Iris pigment epithelial cell (primary cell): Measurements from ENCODE around the gene SLC16A12.
A peak's percentile ranks its signal among the peaks of the same experiment; 100 is the strongest.
"Not testable (repeated sequence)": the region's sequence is repeated elsewhere in the genome, so short reads cannot be mapped to it uniquely, and the experiment has no call there.

Experiments used
- DNase-seq: peaks from one replicate; pipeline ENCODE4 v3.0.0-alpha.2; 2011; ENCODE audit warnings: low read depth

Gene SLC16A12

DNA sequence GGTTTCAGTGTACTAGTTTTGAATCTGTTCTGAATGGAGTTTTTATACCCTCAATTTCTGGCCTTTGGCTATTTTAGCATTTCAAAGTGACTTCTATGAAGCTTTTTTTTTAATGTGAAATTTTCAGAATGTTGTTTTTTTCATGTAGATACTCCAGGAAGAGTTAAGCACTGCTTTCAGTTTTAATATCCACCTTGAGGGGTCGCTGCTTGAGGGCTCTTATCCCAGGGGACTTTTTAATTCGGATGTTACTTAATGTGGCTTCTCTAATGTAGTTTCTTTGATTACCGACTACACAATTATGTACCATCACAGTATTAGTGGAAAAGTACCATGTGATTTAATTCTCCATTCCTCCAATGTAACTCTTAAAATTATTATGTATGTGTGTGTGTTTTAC is 115.8 kb downstream of the SLC16A12 start:
- DNase-seq, result peak; percentile 47

DNA sequence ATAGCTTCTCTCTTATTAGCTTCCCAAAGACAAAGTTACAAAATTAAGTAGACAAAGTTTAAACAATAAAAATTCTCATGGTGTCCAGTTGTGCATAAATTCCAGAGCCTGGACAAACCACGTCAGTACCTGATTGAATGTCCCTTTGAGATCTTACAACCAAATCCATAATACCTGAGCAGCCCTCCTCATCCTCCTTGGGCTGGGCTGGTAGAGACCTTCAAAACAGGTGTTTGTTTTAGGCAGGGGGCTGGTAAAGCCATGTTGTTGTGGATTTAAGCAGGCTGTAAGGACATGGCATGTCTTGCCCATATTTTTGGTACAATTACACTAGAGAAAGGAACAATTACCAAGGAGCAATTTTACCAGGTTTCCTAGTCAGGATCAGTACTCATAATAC is 118.9 kb downstream of the SLC16A12 start:
- no peak for DNase-seq

GRCh38 chr10:89414879-89415821 is 120.2 kb downstream of the SLC16A12 start:
- peak; percentile 36 for DNase-seq

- DNase-seq, result peak; percentile 76
Observed at GRCh38 chr10:89414146-89414878, 121.1 kb downstream of the SLC16A12 start, which contains the start of gene IFIT5. IFIT5 (plus strand) TSS chr10:89414568; CDS start chr10:89414799, 231 bp downstream.

GRCh38 chr10:89413398-89413912 is 121.9 kb downstream of the SLC16A12 start:
- no peak for DNase-seq

DNA sequence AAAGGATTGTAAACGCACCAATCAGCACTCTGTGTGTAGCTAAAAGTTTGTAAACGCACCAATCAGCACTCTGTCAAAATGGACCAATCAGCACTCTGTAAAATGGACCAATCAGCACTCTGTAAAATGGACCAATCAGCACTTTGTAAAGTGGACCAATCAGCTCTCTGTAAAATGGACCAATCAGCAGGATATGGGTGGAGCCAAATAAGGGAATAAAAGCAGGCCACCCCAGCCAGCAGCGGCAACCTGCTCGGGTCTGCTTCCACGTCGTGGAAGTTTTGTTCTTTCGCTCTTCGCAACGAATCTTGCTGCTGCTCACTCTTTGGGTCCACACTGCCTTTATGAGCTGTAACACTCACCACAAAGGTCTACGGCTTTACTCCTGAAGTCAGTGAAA is 123.1 kb downstream of the SLC16A12 start:
- not testable (repeated sequence) for DNase-seq

DNA sequence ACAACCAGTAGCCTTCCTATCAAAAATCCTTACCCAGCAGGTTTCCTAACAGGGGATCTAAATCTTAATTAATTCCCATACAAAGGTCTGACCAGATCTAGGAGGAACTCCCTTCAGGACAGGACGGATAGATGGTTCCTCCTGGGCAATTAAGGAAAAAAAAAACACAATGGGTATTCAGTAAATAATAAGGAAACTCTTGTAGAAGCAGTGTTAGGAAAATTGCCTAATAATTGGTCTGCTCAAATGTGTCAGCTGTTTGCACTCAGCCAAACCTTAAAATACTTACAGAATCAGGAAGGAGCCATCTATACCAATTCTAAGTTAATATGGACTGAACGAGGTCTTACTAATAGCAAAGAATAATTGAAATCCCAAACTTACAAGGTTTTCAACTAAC is 124.3 kb downstream of the SLC16A12 start:
- DNase-seq, result not testable (repeated sequence)

DNA sequence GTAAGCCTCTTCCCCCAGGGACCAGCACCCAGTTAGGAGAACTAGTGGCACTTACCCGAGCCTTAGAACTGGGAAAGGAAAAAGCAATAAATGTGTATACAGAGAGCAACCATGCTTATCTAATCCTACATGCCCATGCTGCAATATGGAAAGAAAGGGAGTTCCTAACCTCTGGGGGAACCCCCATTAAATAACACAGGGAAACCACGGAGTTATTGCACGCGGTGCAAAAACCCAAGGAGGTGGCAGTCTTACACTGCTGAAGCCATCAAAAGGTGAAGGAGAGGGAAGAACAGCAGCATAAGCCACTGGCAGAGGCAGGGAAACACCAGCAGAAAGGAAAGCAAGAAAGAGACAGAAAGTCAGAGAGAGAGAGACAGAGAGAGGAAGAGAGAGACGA is 124.8 kb downstream of the SLC16A12 start:
- not testable (repeated sequence) for DNase-seq

- DNase-seq, result not testable (repeated sequence)
Observed at GRCh38 chr10:89409282-89409681, 126.1 kb downstream of the SLC16A12 start.

GRCh38 chr10:89407792-89408191 is 127.6 kb downstream of the SLC16A12 start:
- not testable (repeated sequence) for DNase-seq

DNA sequence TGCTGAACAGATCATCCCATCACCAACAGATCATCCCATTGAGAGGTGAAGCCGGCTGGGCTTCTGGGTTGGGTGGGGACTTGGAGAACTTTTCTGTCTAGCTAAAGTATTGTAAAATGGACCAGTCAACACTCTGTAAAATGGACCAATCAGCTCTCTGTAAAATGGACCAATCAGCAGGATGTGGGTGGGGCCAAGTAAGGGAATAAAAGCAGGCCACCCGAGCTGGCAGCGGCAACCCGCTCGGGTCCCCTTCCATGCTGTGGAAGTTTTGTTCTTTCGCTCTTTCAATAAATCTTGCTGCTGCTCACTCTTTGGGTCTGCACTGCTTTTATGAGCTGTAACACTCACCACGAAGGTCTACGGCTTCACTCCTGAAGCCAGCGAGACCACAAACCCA is 129.2 kb downstream of the SLC16A12 start:
- DNase-seq, result not testable (repeated sequence)

DNA sequence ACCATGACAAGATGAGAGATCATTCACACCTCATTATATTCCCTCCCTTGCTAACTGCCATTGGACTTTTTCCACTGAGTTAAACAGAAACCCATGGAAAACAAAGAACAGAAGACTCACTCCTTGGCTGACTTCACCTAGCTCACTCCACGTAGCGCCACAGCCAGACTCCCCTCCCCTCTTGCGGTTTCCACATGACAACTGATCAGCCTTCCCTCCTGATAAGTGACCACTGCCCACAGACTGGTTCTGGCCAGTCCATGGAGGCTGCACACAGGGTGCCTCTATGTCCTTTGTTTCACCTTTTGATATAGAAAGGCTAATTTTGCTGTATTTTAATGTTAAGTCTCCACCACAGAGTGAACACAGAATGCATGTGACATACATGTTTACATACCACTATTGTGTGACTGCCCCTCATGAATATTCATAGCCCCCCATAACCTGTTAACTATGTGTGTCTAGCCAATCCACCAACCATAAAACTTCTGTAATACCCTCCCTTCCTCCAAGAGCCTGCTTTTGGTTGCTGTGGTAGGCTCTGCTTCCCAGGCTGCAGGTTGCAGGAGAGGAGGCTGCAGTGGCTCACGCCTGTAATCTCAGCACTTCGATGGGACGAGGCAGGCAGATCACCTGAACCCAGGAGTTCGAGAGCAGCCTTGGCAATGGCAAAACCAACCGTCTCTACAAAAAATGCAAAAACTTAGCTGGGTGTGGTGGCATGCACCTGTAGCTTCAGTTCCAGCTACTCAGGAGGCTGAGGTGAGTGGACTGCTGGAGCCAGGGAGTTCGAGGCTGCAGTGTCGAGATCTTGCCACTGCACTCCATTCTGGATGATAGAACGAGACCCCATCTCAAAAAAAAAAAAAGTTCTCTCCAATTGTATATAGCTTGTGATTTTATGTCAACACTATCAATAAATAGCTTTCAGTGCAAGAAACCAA is 131.0 kb downstream of the SLC16A12 start:
- no peak for DNase-seq

GRCh38 chr10:89403043-89403442 is 132.4 kb downstream of the SLC16A12 start:
- no peak for DNase-seq

GRCh38 chr10:89399956-89400355 is 135.4 kb downstream of the SLC16A12 start:
- no peak for DNase-seq

DNA sequence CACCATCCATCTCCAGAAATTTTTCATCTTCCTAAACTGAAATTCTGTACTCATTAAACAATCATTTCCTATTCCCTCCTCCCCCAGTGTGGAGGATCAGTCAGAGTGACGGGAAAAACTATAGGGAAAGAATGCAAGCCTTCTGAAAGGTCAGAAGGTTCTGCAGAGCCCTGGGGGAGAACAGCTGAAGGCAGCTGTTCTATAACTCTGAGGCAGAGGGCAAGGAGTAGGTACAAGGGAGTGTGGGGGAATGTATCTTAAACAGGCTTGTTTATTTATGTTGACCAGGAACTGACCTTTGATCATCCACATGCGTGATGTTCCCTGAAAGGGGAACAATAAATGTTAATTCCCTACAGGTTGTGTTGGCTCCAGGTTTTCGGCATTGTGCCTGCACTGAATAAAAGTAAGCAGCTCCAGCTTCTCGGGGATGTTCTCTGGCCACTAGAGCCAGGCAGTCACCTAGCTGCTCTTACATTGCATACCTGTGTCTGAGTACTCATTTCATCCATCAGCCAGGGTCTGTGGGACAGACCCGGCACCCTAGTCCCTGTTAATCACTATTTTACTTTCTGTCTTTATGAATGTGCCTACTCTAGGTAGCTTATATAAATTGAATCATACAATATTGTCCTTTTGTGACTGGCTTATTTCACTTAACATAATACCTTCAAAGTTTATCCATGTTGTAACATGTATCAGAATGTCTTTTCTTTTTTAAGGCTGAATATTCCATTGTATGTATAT is 137.2 kb downstream of the SLC16A12 start:
- no peak for DNase-seq

GRCh38 chr10:89395141-89395540 is 140.3 kb downstream of the SLC16A12 start:
- no peak for DNase-seq

DNA sequence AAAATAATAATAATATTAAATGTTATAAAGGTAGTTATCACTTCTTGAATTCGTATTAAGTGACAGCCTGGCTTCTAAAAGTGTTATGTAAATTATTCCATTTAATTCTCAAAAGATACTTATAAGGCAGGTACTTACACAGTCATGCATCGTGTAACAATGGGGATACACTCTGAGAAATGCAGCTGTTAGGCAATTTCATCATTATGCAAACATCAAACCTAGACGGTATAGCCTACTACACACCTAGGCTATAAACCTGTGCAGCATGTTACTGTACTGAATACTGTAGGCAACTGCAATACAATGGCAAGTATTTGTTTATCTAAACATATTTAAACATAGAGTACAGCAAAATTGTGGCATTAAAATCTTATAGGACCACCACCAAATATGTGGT is 141.5 kb downstream of the SLC16A12 start:
- no peak for DNase-seq

- peak; percentile 96 for DNase-seq
Observed at GRCh38 chr10:89392974-89393373, 142.4 kb downstream of the SLC16A12 start.

- peak; percentile 93 for DNase-seq
Observed at GRCh38 chr10:89391907-89392756, 143.3 kb downstream of the SLC16A12 start, which contains the start of gene IFIT1. IFIT1 (plus strand) TSS chr10:89392623; CDS start chr10:89392713, 90 bp downstream.

DNA sequence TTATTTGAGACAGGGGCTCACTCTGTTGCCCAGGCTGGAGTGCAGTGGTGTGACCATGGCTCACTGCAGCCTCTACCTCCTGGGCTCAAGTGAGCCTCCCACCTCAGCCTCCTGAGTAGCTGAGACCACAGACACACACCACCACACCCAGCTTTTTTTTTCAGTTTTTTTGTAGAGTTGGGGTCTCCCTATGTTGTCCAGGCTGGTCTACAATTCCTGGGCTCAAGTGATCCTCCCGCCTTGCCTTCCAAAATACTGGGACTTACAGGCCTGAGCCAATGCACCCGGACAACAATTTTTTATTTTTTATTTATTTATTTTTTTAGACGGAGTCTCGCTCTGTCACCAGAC is 144.2 kb downstream of the SLC16A12 start:
- not testable (repeated sequence) for DNase-seq
